Activated naive CD4-positive, alpha-beta T cell treated with anti-CD3 and anti-CD28 coated beads for 36 hours (primary cell): ENCODE measurements around the gene SPINK4. TPM values are rescaled to one million over a fixed set of nuclear protein-coding genes. Genes with fewer than 3 reads are reported as not detected.
A peak's percentile ranks its signal among the peaks of the same experiment; 100 is the strongest.

Experiments
- CTCF ChIA-PET: fragments of 350-600 bp; sonication (Branson Sonifier 250); formaldehyde crosslinking; loops from one replicate; lab custom pipeline; 2021; ENCODE audit warnings: antibody characterized with exemption; lab: Charles Lee
- DNase-seq: peaks from one replicate; pipeline ENCODE4 v3.0.0-alpha.2; 2020
- H3K27ac Mint-ChIP-seq: one replicate; pipeline ENCODE4 v1.8.0; 2021; ENCODE audit warnings: mild to moderate bottlenecking, mixed read lengths
- H3K27me3 Mint-ChIP-seq: one replicate; pipeline ENCODE4 v1.8.0; 2021; ENCODE audit warnings: low read depth, mixed read lengths
- H3K36me3 Mint-ChIP-seq: one replicate; pipeline ENCODE4 v1.8.0; 2021; ENCODE audit warnings: low read depth, mixed read lengths
- H3K4me1 Mint-ChIP-seq: one replicate; pipeline ENCODE4 v1.8.0; 2021; ENCODE audit warnings: low read depth, mixed read lengths
- H3K4me3 Mint-ChIP-seq: one replicate; pipeline ENCODE4 v1.8.0; 2021; ENCODE audit warnings: mild to moderate bottlenecking, moderate library complexity, mixed read lengths
- H3K9me3 Mint-ChIP-seq: one replicate; pipeline ENCODE4 v1.8.0; 2021; ENCODE audit warnings: mixed read lengths
- intact Hi-C: fragments of 100-400 bp; cut with micrococcal nuclease; formaldehyde crosslinking; loops from one replicate; pipeline ENCODE4 v1.15.1; 2023
- total RNA-seq, 2 experiments: library from RNA; stranded (reverse); gene quantifications; one replicate each; pipeline ENCODE4 v1.2.3, GENCODE V29; 2021

The SPINK4 gene
- total RNA-seq, 2 experiments from 2014 or later = not detected

DNA sequence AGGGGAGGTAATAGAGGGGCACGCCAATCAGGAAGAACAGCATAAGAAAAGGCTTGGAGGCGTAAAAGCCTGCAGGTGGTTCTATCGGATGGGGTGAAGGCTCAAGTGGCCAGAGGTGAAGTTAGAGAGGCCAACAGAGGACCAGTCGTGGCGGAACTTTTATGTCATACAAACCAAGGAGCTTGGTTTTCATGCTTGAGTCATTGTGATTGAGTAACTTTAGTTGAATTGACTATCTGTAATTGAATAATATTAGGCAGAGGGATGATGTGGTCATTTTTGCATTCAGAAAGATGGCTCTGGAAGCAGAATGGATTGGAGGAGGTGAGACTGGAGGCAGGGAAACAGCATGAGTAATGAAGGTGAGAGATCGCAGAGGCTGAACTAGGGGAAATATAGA is 7.2 kb upstream of the SPINK4 start:
- DNase-seq = no peak
- H3K36me3 Mint-ChIP-seq = no peaks in the 10 kb centered on the region
- H3K27ac Mint-ChIP-seq = no peak overlapping the region
- H3K4me3 Mint-ChIP-seq = no peak overlapping the region
- no peaks in the 10 kb centered on the region for H3K4me1 Mint-ChIP-seq
- H3K9me3 Mint-ChIP-seq = no peaks in the 10 kb centered on the region
- CTCF ChIA-PET = interaction anchor here (1.2 to 1.3 kb wide), 2 partner anchors 10 to 152 kb away, joined by 3 read pairs; no protein-coding TSS in a partner anchor
- no peaks in the 10 kb centered on the region for H3K27me3 Mint-ChIP-seq
- intact Hi-C loops = no loop called here

DNA sequence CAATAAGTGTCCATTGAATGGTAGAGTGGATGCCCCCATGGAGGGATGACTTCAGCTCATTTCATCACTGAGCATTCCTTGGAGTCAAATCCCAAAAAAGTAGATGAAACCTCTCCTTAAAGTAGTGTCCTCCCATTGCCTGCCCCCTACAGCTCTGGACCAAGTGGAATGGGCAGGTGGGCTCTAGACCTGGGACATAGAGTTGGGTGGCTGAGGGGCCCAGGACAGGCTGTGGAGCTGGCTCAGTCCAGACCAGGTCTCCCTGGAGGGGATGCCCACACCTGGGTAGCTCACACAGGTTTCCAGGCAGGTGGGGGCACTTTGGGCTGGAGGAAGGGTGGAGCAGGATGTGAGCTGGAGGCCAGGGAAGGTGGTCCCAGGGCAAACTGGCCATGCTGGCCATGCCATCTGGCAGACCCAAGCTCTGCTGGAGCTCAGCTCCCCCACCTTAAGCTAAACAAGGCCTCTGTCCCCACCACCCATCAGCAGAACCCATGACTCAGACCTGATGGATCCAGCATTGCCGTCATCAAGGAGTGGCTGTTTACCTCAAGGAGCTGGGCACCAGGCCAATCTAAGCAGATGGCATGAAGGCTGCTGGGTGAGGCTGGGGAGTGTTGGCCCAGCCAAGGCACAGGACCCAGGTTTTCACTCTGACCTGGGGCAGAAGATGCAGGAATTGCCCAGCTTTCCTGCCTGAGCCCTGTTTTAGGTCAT is 6.2 kb upstream of the SPINK4 start:
- peak; percentile 22 for DNase-seq
- no peak overlapping the region for H3K27ac Mint-ChIP-seq
- intact Hi-C loops = no loop called here
- no peak overlapping the region for H3K4me3 Mint-ChIP-seq
- no peaks in the 10 kb centered on the region for H3K36me3 Mint-ChIP-seq
- H3K9me3 Mint-ChIP-seq = no peaks in the 10 kb centered on the region
- CTCF ChIA-PET = interaction anchor here (1.3 kb wide), 1 partner anchor 153 kb away, joined by 3 read pairs; no protein-coding TSS in a partner anchor
- no peaks in the 10 kb centered on the region for H3K4me1 Mint-ChIP-seq
- no peaks in the 10 kb centered on the region for H3K27me3 Mint-ChIP-seq

DNA sequence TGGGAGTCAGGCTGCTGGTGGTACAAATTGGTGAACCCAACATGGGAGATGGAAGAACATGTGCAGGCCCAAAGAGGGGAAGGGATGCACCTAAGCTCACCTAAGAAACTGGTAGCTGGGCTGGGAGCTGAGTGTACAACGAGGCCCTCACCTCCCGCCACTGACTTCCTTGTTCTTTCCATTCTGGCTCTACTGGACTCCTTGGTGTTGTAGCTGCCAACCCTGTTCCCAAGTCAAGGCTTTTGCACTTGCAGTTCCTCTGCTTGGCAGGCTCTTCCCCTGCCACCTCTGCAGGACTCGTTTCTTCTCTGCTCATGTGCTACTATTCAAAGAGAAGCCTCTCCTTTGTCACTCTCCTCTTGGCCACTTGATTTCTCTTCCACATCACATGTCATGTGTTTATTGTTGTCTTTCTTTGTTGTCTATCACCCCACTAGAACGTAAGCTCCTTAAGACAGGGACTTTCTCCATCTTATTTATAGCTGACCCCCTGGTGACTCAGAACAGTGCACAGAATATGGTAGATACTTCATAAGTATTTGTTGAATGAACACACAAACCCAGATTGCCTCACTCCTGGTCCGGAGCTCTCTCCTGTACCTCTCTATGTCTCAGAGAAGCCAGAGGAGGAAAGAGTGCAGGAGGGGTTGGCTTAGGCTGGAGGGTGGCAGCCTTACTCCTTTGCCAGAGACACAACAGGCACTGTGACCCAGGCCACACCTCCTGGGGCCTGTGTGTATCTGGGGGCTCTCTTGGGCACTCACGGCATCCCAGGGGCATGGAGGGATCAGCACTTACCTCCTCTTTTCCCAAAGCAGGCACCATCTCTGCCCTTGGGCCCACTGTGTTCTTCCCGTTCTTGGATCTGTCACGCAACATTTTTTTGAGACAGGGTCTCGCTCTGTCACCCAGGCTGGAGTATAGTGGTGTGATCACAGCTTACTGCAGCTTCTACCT is 5.2 kb upstream of the SPINK4 start:
- H3K9me3 Mint-ChIP-seq = no peaks in the 10 kb centered on the region
- no peaks in the 10 kb centered on the region for H3K36me3 Mint-ChIP-seq
- H3K4me3 Mint-ChIP-seq = no peak overlapping the region
- H3K27ac Mint-ChIP-seq = no peak overlapping the region
- intact Hi-C loops = no loop called here
- no peak for DNase-seq
- no peaks in the 10 kb centered on the region for H3K4me1 Mint-ChIP-seq
- H3K27me3 Mint-ChIP-seq = peaks cover 1% of the 10 kb centered on the region
- CTCF ChIA-PET = interaction anchor here (0.6 to 1.3 kb wide), 3 partner anchors 13 to 181 kb away, joined by 3 read pairs; no protein-coding TSS in a partner anchor

DNA sequence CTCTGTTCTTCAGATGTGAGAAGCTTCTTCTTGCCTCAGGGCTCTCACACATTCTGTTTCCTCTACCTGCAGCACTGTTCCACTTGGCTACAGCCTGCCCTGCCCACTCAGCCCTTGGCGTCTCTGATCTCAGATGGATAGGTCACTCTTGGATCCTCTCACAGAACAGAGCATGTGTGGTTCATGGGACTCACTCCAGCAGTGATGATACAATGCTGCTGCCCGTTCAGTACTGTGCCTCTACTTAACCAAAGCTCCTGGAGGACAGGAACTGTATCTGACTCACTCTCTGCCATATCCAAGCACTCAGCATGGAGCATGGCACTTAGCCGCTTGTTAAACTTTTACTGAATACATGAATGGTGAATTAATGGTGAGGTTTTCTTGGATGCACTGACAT is 3.4 kb upstream of the SPINK4 start:
- Mint-ChIP-seq H3K4me3 (no peak overlapping the region), H3K27me3 (peaks cover 2% of the 10 kb centered on the region), H3K36me3 (no peaks in the 10 kb centered on the region), H3K9me3 (no peaks in the 10 kb centered on the region), H3K27ac (no peak overlapping the region), H3K4me1 (no peaks in the 10 kb centered on the region)
- intact Hi-C loops = no loop called here
- no peak for DNase-seq
- CTCF ChIA-PET = interaction anchor here (0.6 to 2.2 kb wide), 3 partner anchors 10 to 201 kb away, joined by 3 to 16 read pairs (median 3); no protein-coding TSS in a partner anchor

DNA sequence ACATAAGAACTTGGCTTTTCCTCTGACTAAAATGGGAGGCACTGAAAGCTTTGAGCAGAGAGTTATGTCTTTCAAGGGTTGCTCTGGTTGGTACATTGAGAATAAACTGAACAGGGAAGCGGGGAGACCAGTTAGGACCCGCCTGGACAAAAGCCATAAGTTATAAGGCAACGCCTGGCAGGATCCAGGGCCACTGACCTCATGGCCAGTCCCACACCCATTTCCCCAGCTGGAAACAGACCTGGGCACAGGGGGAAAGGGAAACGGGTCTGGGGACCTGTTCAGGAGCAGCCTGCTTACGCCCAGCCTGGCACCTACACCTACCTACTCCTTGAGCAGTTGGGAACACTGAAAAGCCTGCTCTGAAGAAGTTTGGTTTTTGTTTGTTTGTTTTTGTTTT is 1.3 kb downstream of the SPINK4 start:
- Mint-ChIP-seq H3K4me1 (no peaks in the 10 kb centered on the region), H3K36me3 (no peaks in the 10 kb centered on the region), H3K27ac (no peak overlapping the region), H3K27me3 (peaks cover 2% of the 10 kb centered on the region), H3K4me3 (no peak overlapping the region), H3K9me3 (no peaks in the 10 kb centered on the region)
- no peak for DNase-seq
- CTCF ChIA-PET = interaction anchor here (1.0 to 3.6 kb wide), 3 partner anchors 13 to 71 kb away, joined by 3 to 13 read pairs (median 3); no protein-coding TSS in a partner anchor
- intact Hi-C loops = no loop called here

DNA sequence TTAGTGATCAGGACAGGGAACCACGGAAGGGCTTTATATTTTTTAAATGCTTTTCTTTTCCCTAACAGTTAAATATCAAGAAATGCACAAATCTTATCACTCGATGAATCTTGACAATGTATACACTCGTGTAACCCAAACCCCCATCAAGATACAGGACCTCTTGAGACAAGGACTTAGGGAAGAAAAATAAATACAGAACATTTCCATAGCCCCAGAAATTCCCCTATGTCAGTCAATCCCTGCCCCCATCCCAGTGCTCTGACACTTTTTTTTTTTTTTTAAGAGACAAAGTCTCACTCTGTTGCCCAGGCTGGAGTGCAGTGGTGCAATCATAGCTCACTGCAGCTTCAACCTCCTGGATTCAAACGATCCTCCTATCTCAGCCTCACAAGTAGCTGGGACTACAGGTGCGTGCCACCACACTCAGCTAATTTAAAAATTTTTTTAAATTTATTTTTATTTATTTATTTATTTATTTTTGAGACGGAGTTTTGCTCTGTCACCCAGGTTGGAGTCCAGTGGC is 2.7 kb downstream of the SPINK4 start:
- Mint-ChIP-seq H3K4me3 (no peak overlapping the region), H3K4me1 (no peaks in the 10 kb centered on the region), H3K27me3 (peaks cover 2% of the 10 kb centered on the region), H3K36me3 (peaks cover 5% of the 10 kb centered on the region), H3K9me3 (no peaks in the 10 kb centered on the region), H3K27ac (no peak overlapping the region)
- CTCF ChIA-PET = interaction anchor here (1.0 to 3.6 kb wide), 2 partner anchors 10 to 17 kb away, joined by 3 to 13 read pairs; no protein-coding TSS in a partner anchor
- no peak for DNase-seq
- intact Hi-C loops = no loop called here

DNA sequence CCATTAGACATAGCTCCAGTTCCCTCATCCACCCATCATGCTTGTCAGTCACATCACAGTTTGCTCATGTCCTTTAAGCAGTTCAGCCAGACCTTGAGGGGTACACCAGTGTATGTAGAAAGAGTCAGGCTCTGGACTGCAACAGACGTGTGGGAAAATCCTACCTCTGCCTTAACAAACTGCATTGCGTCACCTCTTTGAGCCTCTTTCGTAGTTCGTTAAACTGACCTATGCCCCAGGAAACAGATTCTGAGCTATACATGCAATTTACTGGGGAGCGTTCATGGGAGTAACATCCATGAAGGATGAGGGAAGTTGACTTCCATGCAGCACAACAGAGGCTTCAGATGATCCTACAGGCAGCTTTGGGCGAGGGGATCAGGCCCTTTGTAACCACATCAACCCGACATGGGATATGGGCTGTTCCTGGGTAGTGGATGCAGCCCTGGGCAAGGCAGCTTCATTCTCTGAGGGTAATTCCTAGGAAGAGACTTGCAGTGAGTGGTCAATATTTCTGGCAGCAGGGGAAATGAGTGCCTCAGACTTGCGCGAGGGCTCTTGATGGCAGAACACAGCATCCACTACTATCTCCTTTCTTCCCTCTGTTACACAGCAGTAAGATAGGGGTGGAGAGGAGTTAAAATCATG is 4.3 kb downstream of the SPINK4 start:
- no peaks in the 10 kb centered on the region for H3K9me3 Mint-ChIP-seq
- no peak overlapping the region for H3K27ac Mint-ChIP-seq
- no peak overlapping the region for H3K4me3 Mint-ChIP-seq
- no peak for DNase-seq
- CTCF ChIA-PET = interaction anchor here (1.1 kb wide), 1 partner anchor 18 kb away, joined by 4 read pairs; no protein-coding TSS in a partner anchor
- H3K4me1 Mint-ChIP-seq = no peaks in the 10 kb centered on the region
- intact Hi-C loops = no loop called here
- H3K27me3 Mint-ChIP-seq = peaks cover 2% of the 10 kb centered on the region
- peaks cover 12% of the 10 kb centered on the region for H3K36me3 Mint-ChIP-seq

DNA sequence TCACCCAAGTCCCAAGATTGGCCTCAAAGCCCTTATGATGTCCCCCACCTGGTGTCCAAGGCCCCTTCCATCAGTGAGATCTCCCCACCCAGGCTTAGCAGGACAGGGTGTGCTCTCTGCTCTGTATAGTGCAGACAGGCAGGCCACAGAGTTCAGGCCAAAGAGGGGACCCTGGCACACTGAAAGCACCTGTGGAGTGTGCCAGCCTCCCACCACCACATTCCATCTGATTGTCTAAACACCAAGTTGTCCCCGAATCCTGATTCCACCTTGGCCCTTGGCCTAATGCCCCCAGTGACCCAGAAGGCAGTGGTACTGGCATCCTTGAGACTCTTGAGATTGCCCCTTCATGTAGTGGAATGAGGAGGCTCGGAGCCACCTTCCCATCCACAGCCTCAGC is 5.4 kb downstream of the SPINK4 start:
- DNase-seq = no peak
- H3K4me3 Mint-ChIP-seq = no peak overlapping the region
- CTCF ChIA-PET = no interaction called here
- no peaks in the 10 kb centered on the region for H3K27me3 Mint-ChIP-seq
- no peaks in the 10 kb centered on the region for H3K9me3 Mint-ChIP-seq
- H3K4me1 Mint-ChIP-seq = no peaks in the 10 kb centered on the region
- intact Hi-C loops = no loop called here
- H3K27ac Mint-ChIP-seq = no peak overlapping the region
- H3K36me3 Mint-ChIP-seq = peaks cover 12% of the 10 kb centered on the region

DNA sequence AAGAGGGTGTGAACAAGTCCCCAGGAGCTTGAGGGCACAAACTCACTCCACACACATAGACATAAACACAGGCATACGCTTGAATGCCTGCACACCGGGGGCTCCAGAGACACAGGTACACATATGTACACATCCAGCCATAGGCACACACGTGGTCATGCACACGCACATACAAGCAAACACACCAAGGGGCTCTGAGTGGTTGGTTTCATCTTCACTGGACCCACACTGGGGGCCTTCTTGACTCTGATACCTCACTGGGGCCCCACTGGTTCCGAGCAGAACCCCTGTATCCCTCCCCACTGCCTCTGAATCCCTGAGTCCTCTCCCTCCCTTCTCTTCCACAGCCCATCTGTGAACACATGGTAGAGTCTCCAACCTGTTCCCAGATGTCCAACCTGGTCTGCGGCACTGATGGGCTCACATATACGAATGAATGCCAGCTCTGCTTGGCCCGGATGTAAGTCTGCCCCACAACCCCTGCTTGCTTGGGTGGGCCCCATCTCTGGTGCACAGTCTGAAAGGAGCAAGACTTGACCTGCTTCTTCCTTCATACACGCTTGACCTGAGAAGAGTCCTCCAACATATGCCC is 6.4 kb downstream of the SPINK4 start:
- intact Hi-C loops = no loop called here
- H3K4me1 Mint-ChIP-seq = no peaks in the 10 kb centered on the region
- no peaks in the 10 kb centered on the region for H3K27me3 Mint-ChIP-seq
- H3K36me3 Mint-ChIP-seq = peaks cover 16% of the 10 kb centered on the region
- H3K4me3 Mint-ChIP-seq = no peak overlapping the region
- CTCF ChIA-PET = interaction anchor here (0.8 kb wide), 1 partner anchor 20 kb away, joined by 3 read pairs; no protein-coding TSS in a partner anchor
- no peaks in the 10 kb centered on the region for H3K9me3 Mint-ChIP-seq
- H3K27ac Mint-ChIP-seq = no peak overlapping the region
- DNase-seq = no peak

DNA sequence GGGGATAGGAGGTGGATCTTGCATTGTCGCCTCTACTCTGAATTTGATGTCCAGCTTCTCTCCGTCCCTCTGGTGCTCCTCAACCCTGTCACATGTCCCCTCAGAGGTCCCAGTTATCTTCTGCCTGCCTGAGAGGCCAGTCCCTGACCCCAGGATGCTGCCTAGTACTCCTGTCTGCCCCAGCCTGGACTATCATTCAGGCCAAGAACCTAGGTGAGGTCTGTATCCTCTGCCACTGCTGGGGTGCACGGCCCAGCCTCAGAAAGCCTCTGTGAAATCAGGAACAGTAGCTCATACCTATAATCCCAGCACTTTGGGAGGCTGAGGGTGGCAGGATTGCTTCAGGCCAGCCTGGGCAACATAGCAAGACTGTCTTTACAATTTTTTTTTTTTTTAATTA is 8.6 kb downstream of the SPINK4 start:
- no peak overlapping the region for H3K4me3 Mint-ChIP-seq

DNA sequence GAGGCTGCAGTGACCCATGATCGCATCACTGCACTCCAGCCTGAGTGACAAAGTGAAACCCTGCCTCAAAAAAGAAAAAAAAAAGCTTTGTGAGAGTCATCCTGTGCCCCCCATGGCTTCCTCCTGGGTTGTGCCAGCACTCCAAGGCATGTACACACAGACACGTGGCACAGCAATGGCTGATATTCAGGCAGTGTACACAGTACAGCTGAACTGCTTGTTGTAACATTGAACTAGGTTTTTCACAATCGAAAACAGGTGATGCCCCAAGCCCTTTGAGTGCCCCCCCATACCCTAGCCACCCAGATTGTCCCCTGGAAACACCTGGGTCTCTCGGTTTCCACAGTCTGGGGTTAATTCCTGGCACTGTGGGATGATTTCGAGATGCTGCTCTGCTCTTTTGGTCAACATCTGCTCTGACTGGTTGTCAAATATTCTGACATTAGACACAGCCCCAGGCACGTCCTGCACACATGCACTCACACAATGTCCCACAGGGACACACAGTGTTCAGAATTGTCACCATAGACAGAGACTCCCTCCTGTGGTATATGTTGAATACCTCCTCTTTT is 9.2 kb downstream of the SPINK4 start:
- Mint-ChIP-seq H3K27ac (no peak overlapping the region), H3K4me3 (no peak overlapping the region), H3K27me3 (no peaks in the 10 kb centered on the region), H3K9me3 (no peaks in the 10 kb centered on the region), H3K36me3 (peaks cover 24% of the 10 kb centered on the region), H3K4me1 (no peaks in the 10 kb centered on the region)
- CTCF ChIA-PET = interaction anchor here (0.6 kb wide), 2 partner anchors 23 to 692 kb away, joined by 3 to 4 read pairs; no protein-coding TSS in a partner anchor
- intact Hi-C loops = no loop called here
- no peak for DNase-seq

More for the DNA sequence above, 8.6 kb downstream of the SPINK4 start:
- H3K27ac Mint-ChIP-seq = no peak overlapping the region
- intact Hi-C loops = no loop called here
- H3K27me3 Mint-ChIP-seq = no peaks in the 10 kb centered on the region
- no peak for DNase-seq
- CTCF ChIA-PET = interaction anchor here (0.6 kb wide), 1 partner anchor 692 kb away, joined by 3 read pairs; no protein-coding TSS in a partner anchor
- no peaks in the 10 kb centered on the region for H3K4me1 Mint-ChIP-seq
- H3K9me3 Mint-ChIP-seq = no peaks in the 10 kb centered on the region
- H3K36me3 Mint-ChIP-seq = peaks cover 23% of the 10 kb centered on the region
